Heart right ventricle (tissue), 16 donors: ENCODE measurements around the gene INPP5A. TPM values are rescaled to one million over a fixed set of nuclear protein-coding genes. Genes with fewer than 3 reads are reported as not detected.

Experiments used
- ATAC-seq, 8 donors: fragments of 200-7000 bp; cut with Tn5 transposase; one replicate each; pipeline ENCODE4 v1.9.1; 2020; ENCODE audit warnings: mild to moderate bottlenecking in 8 of 8, moderate library complexity in 8 of 8, moderate number of reproducible peaks in 1 of 8
- DNase-seq, 2 donors: peaks; one replicate each; pipeline ENCODE4 v3.0.0-alpha.2; 2020
- H3K27ac ChIP-seq, 10 donors: fragments of 200-600 bp; sonication (generic) in 2 of 10; one replicate each; pipeline versions ENCODE4 v1.5.0 to v1.8.0; 2020 to 2022; ENCODE audit warnings: mild to moderate bottlenecking in 3 of 10
- H3K27me3 ChIP-seq, 7 donors: fragments of 200-600 bp; one replicate each; pipeline ENCODE4 v1.8.0; 2021 to 2022; ENCODE audit warnings: mild to moderate bottlenecking in 2 of 7
- H3K36me3 ChIP-seq, 9 donors: fragments of 200-600 bp; sonication (generic) in 1 of 9; one replicate each; pipeline versions ENCODE4 v1.5.0 to v1.8.0; 2020 to 2022; ENCODE audit warnings: mild to moderate bottlenecking in 2 of 9
- H3K4me1 ChIP-seq, 9 donors: fragments of 200-600 bp; sonication (generic) in 1 of 9; one replicate each; pipeline versions ENCODE4 v1.5.0 to v1.8.0; 2020 to 2022; ENCODE audit warnings: mild to moderate bottlenecking in 4 of 9
- H3K4me3 ChIP-seq, 10 donors: fragments of 200-600 bp; sonication (generic) in 2 of 10; one replicate each; pipeline versions ENCODE4 v1.5.0 to v1.8.0; 2020 to 2022; ENCODE audit warnings: mild to moderate bottlenecking in 7 of 10, moderate library complexity in 2 of 10
- H3K9me3 ChIP-seq, 11 donors: fragments of 200-600 bp in 10 of 11; sonication (generic) in 2 of 11; one replicate each; pipeline versions ENCODE4 v1.5.0 to v1.8.0; 2013 to 2022; ENCODE audit warnings: mild to moderate bottlenecking in 2 of 11, control low read depth in 1 of 11, moderate library complexity in 1 of 11
- WGBS, 2 donors: extraction: QIAGEN DNeasy Blood & Tissue Kit; methylation state at CpG; one replicate each; pipeline ENCODE4 v1.1.7; 2013; ENCODE audit warnings: inconsistent platforms in 1 of 2; 5-methylcytosine and 5-hydroxymethylcytosine counted together
- intact Hi-C, 10 donors: fragments of 100-400 bp; cut with DNase I; formaldehyde crosslinking; loops; one replicate each; pipeline versions ENCODE4 v1.11.1 to v1.14.2; 2022
- polyA plus RNA-seq, 2 donors: library from polyadenylated mRNA; stranded (reverse); fragments of 200-250 nt; gene quantifications; one replicate each; pipeline ENCODE4 v1.2.3, GENCODE V29; 2013
- total RNA-seq, 10 donors: library from RNA; stranded (reverse); fragmentation: NEBNext Ultra II Directional in 3 of 10; extraction: Animal tissue kit (Norgen Biotek cat#: 25700) in 3 of 10; gene quantifications; one replicate each; pipeline versions ENCODE4 v1.2.1 to v1.2.4, GENCODE V29; 2021 to 2023
- TF ChIP-seq, protein P1 (sequence below), 9 donors: fragments of 200-600 bp; sonication (generic) in 2 of 9; IDR thresholded peaks; one replicate each; pipeline versions ENCODE4 v1.5.0 to v1.8.0; 2021 to 2022; ENCODE audit warnings: antibody characterized with exemption in 9 of 9, mild to moderate bottlenecking in 5 of 9, moderate library complexity in 1 of 9
- donor health status: Arrhythmogenic right ventricular cardiomyopathy.
- donor health status: ischemic (EF 13 %, LVEDD 7.1; RV severe dilation, severe dysfunction).
- donor health status: healthy with polysubstance abuse.
- donor health status: DM: no; HTN: yes; CAD: no.
- donor health status: DM: no; HTN: no; CAD: no.
- donor health status: ischemic (EF 25% LVEDD 6.9; RV normal size, moderate dysfunction).
- donor health status: ischemic (EF 25% LVEDD 5.7; RV mildly dilated, moderate dysfunction).
- donor health status: healthy.
- donor health status: DM: yes; HTN: yes; CAD: no.
- donor health status: Ischemic cardiomyopathy.
- donor health status: ischemic (EF 35%, LVEDD 5.7; RV mildly dilated, moderate dysfunction).
- donor health status: nonischemic (EF 11% LVEDD 7.7; RV severe dilation, severe dysfunction).
- donor health status: DM: yes; HTN: yes; CAD: no.
- donor health status: PGD.
- donor health status: ischemic (EF 29% LVEDD 5.4; RV normal size, mild dysfunction).
- donor health status: nonischemic (EF 23%, LVEDD 6.1; RV moderate dilation, normal function).

Gene INPP5A
- total and polyA plus RNA-seq, 12 donors, result 30.4 to 122 (median 106) TPM

DNA sequence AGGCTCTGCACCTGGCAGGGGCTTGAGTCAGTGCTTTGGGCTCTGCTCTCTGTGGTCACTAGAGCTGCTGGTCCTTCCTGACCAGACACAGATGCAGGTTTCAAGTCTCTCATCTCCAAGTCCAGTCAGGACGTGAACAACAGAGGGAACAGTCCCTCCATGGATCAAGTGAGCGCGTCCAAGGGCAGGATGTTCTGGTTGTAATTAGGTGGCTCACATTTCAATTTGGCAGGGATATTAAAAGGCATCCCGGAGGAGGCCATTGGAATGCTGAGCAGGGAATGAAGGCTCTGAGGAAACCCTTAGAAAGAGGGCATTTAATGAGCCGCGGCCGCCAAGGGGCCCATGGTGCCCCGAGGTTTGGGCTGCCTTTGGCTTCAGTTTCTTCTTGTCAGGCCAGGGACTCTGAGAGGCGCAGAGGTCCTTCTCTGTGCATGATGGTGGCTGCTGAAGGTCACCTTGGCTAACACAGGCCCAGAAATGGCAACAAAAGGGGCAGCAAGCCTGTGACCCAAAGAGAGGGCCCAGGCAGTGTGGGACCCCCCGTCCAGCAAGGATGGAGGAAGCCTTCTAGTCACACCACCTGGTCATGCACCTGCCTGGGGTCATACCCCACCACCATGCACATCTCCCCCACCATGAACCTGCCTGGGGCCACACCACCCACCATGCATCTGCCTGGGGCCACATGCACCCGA is 30.7 kb upstream of the INPP5A start:
- Histone ChIP-seq H3K4me1 (peaks cover 9 to 65% (median 36%) of the 10 kb centered on the region in 9 donors), H3K9me3 (no peaks in the 10 kb centered on the region), H3K4me3 (no peak overlapping the region), H3K36me3 (no peaks in the 10 kb centered on the region), H3K27me3 (no peaks in the 10 kb centered on the region), H3K27ac (peak overlapping the region in 7 of 10 donors; percentile 25 to 74 (median 66))
- TF ChIP-seq, protein P1, sequence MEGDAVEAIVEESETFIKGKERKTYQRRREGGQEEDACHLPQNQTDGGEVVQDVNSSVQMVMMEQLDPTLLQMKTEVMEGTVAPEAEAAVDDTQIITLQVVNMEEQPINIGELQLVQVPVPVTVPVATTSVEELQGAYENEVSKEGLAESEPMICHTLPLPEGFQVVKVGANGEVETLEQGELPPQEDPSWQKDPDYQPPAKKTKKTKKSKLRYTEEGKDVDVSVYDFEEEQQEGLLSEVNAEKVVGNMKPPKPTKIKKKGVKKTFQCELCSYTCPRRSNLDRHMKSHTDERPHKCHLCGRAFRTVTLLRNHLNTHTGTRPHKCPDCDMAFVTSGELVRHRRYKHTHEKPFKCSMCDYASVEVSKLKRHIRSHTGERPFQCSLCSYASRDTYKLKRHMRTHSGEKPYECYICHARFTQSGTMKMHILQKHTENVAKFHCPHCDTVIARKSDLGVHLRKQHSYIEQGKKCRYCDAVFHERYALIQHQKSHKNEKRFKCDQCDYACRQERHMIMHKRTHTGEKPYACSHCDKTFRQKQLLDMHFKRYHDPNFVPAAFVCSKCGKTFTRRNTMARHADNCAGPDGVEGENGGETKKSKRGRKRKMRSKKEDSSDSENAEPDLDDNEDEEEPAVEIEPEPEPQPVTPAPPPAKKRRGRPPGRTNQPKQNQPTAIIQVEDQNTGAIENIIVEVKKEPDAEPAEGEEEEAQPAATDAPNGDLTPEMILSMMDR (IDR thresholded peaks at IDR 0.05), result no peak
- 43 to 52% methylated on average over 11 of the region's 11 CpGs for WGBS, 2 donors
- intact Hi-C loops, result loop anchor here in 3 of 10 donors (5.0 to 10.0 kb wide), 4 partner anchors 40 to 130 kb away; no protein-coding TSS in a partner anchor
- DNase-seq (no peak), ATAC-seq (peak in 6 of 8 donors; percentile 6 to 62 (median 23))

DNA sequence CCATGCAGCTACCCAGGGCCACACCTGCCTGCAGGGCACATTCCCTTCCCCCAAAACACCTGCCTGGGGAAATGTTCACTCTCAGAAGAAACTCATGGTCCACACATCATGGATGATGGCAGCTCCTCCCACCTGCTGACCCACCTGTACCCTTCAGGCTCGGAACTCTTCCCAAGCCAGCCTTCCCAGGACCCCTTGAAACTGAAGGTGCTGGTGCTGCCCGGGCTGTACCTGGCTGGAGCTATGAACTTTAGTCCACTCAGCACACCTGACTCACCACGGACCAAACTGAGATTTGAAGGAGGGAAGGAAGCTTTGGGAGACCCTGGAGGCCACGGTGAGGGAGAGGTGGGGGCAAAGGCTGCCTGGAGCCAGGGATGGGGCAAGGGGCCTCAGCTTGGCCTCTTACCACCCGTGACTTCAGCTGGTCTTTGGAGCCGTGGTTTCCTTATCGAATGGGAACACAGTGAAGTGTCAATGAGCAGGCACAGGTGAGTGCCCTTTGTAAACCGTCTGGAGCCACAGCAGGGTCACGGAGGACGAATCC is 30.1 kb upstream of the INPP5A start:
- TF ChIP-seq, protein P1 (IDR thresholded peaks at IDR 0.05), result no peak
- H3K4me1 ChIP-seq, result peaks cover 10 to 67% (median 38%) of the 10 kb centered on the region in 9 donors
- H3K36me3 ChIP-seq, result no peaks in the 10 kb centered on the region
- ATAC-seq (peak in 1 of 8 donors; percentile 2), DNase-seq (no peak)
- peak overlapping the region in 7 of 10 donors; percentile 18 to 74 (median 66) for H3K27ac ChIP-seq
- H3K27me3 ChIP-seq, result no peaks in the 10 kb centered on the region
- H3K4me3 ChIP-seq, result no peak overlapping the region
- H3K9me3 ChIP-seq, result no peaks in the 10 kb centered on the region
- intact Hi-C loops, result loop anchor here in 3 of 10 donors (5.0 to 10.0 kb wide), 4 partner anchors 40 to 130 kb away; no protein-coding TSS in a partner anchor
- WGBS, 2 donors, result 79 to 82% methylated on average over 10 of the region's 10 CpGs

DNA sequence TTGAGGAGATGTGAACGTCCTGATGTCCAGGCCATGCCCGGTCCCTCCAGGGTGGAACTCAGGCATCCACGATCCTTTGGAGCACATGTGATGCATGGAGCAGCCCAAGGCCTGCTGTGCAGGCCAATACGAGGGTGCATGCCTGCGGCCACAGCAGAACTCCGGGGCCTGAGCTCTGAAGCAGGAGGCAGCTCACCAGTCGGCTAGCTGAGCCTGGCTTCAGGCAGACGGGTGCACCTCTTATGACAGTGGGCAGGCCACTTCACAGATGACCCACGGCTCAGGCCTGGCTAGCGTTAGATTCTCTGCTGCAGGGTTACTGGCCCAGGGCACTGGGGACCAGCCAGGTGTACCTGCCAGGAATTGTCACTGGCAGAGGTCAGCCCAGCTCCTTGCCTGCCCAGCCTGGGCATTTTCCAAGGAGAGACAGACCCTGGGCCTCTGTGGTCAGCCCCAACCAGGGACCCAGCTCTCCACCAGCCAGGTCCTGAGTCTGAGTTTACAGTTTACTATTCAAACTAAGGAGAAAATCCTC is 29.6 kb upstream of the INPP5A start:
- Histone ChIP-seq H3K4me1 (peaks cover 10 to 67% (median 38%) of the 10 kb centered on the region in 9 donors), H3K27ac (peak overlapping the region in 9 of 10 donors; percentile 8 to 74 (median 59)), H3K9me3 (no peaks in the 10 kb centered on the region), H3K36me3 (no peaks in the 10 kb centered on the region), H3K4me3 (no peak overlapping the region), H3K27me3 (no peaks in the 10 kb centered on the region)
- intact Hi-C loops, result loop anchor here in 5 of 10 donors (2.0 to 10.0 kb wide), 6 partner anchors 41 to 131 kb away; no protein-coding TSS in a partner anchor
- TF ChIP-seq, protein P1 (IDR thresholded peaks at IDR 0.05), result no peak
- ATAC-seq (peak in 4 of 8 donors; percentile 5 to 21 (median 10)), DNase-seq (no peak)
- 78% methylated on average over 10 of the region's 10 CpGs for WGBS, 2 donors
